HCT116 (cell line): ENCODE data around the gene MAP7D1. TPM values are rescaled to one million over a fixed set of nuclear protein-coding genes. Genes with fewer than 3 reads are reported as not detected.

ENCODE experiments used
- ATAC-seq: fragments of 200-7000 bp; cut with Tn5 transposase; 2 replicates; pipeline ENCODE4 v1.9.1; 2020; ENCODE audit warnings: mild to moderate bottlenecking, moderate library complexity
- BruUV-seq: library from RNA; stranded (reverse); fragments of 400-500 nt; replicated peaks from 2 replicates; lab custom pipeline; 2021; lab: Mats Ljungman, UMichigan
- CTCF ChIA-PET: fragments of 300-600 bp; sonication (Branson Sonifier 250); formaldehyde crosslinking; loops from one replicate; lab custom pipeline; 2021; ENCODE audit warnings: antibody characterized with exemption; lab: Charles Lee
- POLR2A ChIA-PET: fragments of 300-600, 350-600 bp; sonication (Branson Sonifier 250); formaldehyde crosslinking; loops from one replicate; lab custom pipeline; 2021; ENCODE audit warnings: antibody characterized with exemption; lab: Charles Lee
- RAD21 ChIA-PET, 2 experiments: fragments of 300-600 bp; sonication (Branson Sonifier 250); formaldehyde crosslinking; loops; one replicate each; lab custom pipeline; 2023; ENCODE audit warnings: low total read pairs in 2 of 2; ENCODE audit not compliant: uncharacterized antibody in 2 of 2, unreplicated experiment in 2 of 2, low non-redundant PET in 1 of 2; lab: Charles Lee
- DNase-seq: peaks from one replicate; pipeline ENCODE4 v3.0.0-alpha.2; 2010; ENCODE audit warnings: low read depth, low spot score
- H2AFZ ChIP-seq: fragments of 200-600 bp; shearing (Covaris generic), sonication (generic); 2 replicates; pipeline ENCODE4 v1.6.1; 2017; ENCODE audit warnings: low read depth, mixed run types, mixed read lengths, antibody characterized with exemption, low read length; ENCODE audit not compliant: poor library complexity, severe bottlenecking
- H3K27ac ChIP-seq: 2 replicates; pipeline ENCODE4 v1.5.1; 2012; ENCODE audit warnings: low read depth, low read length
- H3K27me3 ChIP-seq: fragments of 200-600 bp; sonication (generic); 2 replicates; pipeline ENCODE4 v1.6.1; 2016; ENCODE audit warnings: mixed run types, low read length, mixed read lengths; ENCODE audit not compliant: insufficient read depth
- H3K36me3 ChIP-seq, 2 experiments: fragments of 200-500 bp in 1 of 2; fragments of 200-600 bp in 1 of 2; sonication (Bioruptor generic) in 1 of 2; sonication (generic) in 1 of 2; 2 replicates each; pipeline versions ENCODE4 v1.5.1 to v1.6.1; 2014 to 2016; ENCODE audit warnings: low read length in 2 of 2, inconsistent platforms in 1 of 2, mixed read lengths in 1 of 2, mixed run types in 1 of 2; ENCODE audit not compliant: insufficient read depth in 2 of 2, control insufficient read depth in 1 of 2
- H3K4me1 ChIP-seq, 2 experiments: fragments of 200-600 bp in 1 of 2; sonication (generic) in 1 of 2; 2 replicates each; pipeline versions ENCODE4 v1.5.1 to v1.6.1; 2012 to 2017; ENCODE audit warnings: low read length in 2 of 2, inconsistent platforms in 1 of 2, mild to moderate bottlenecking in 1 of 2, mixed read lengths in 1 of 2, mixed run types in 1 of 2, moderate library complexity in 1 of 2; ENCODE audit not compliant: insufficient read depth in 2 of 2, control insufficient read depth in 1 of 2
- H3K4me2 ChIP-seq: fragments of 200-600 bp; sonication (generic); 2 replicates; pipeline ENCODE4 v1.6.1; 2017; ENCODE audit warnings: mixed run types, low read length, mixed read lengths
- H3K4me3 ChIP-seq, 2 experiments: fragments of 200-600 bp in 1 of 2; sonication (generic) in 1 of 2; replicated peaks in 1 of 2; 2 replicates each; pipeline ENCODE4 v1.5.1; 2011 to 2016; ENCODE audit warnings: low read length in 2 of 2, control low read depth in 1 of 2, low read depth in 1 of 2, mild to moderate bottlenecking in 1 of 2, mixed read lengths in 1 of 2, mixed run types in 1 of 2
- H3K79me2 ChIP-seq: fragments of 200-600 bp; sonication (generic); 2 replicates; pipeline ENCODE4 v1.6.1; 2017; ENCODE audit warnings: mild to moderate bottlenecking, mixed run types, low read length, moderate library complexity, mixed read lengths; ENCODE audit not compliant: insufficient read depth
- H3K9ac ChIP-seq: fragments of 200-600 bp; sonication (generic); 2 replicates; pipeline ENCODE4 v1.6.1; 2016; ENCODE audit warnings: low read length, mixed read lengths
- H3K9me2 ChIP-seq: fragments of 200-600 bp; sonication (generic), shearing (Covaris generic); 2 replicates; pipeline ENCODE4 v1.6.1; 2017; ENCODE audit warnings: mixed run types, mild to moderate bottlenecking, moderate library complexity; ENCODE audit not compliant: insufficient read depth
- H3K9me3 ChIP-seq, 2 experiments: fragments of 200-500 bp in 1 of 2; fragments of 200-600 bp in 1 of 2; sonication (Bioruptor generic) in 1 of 2; sonication (generic) in 1 of 2; 2 replicates each; pipeline ENCODE4 v1.6.1; 2014 to 2017; ENCODE audit warnings: low read length in 2 of 2, mixed read lengths in 2 of 2, inconsistent platforms in 1 of 2, low read depth in 1 of 2, mild to moderate bottlenecking in 1 of 2, mixed run types in 1 of 2, moderate library complexity in 1 of 2; ENCODE audit not compliant: control insufficient read depth in 1 of 2, insufficient read depth in 1 of 2
- H4K20me1 ChIP-seq: fragments of 200-600 bp; sonication (generic), shearing (Covaris generic); 2 replicates; pipeline ENCODE4 v1.6.1; 2017; ENCODE audit warnings: mixed run types, mild to moderate bottlenecking, moderate library complexity; ENCODE audit not compliant: insufficient read depth
- CBX3 ChIP-seq: IDR thresholded peaks from 2 replicates; pipeline ENCODE4 v1.6.1; 2012; ENCODE audit warnings: low read depth
- FOSL1 ChIP-seq: IDR thresholded peaks from 2 replicates; pipeline ENCODE4 v1.6.1; 2012; ENCODE audit warnings: low read depth
- MAX ChIP-seq: IDR thresholded peaks from 2 replicates; pipeline ENCODE4 v1.6.1; 2012
- RAD21 ChIP-seq: IDR thresholded peaks from 2 replicates; pipeline ENCODE4 v1.6.1; 2012; ENCODE audit warnings: low read depth, mild to moderate bottlenecking
- SIN3A ChIP-seq: IDR thresholded peaks from 2 replicates; pipeline ENCODE4 v1.6.1; 2012; ENCODE audit warnings: low read depth
- SP1 ChIP-seq: IDR thresholded peaks from 2 replicates; pipeline ENCODE4 v1.6.1; 2012; ENCODE audit warnings: low read depth
- TCF7L2 ChIP-seq: IDR thresholded peaks from 2 replicates; pipeline ENCODE4 v1.7.0; 2011; ENCODE audit warnings: borderline replicate concordance, inconsistent platforms; ENCODE audit not compliant: insufficient read depth, insufficient read length; ENCODE audit errors: extremely low read depth
- YY1 ChIP-seq: IDR thresholded peaks from 2 replicates; pipeline ENCODE4 v1.6.1; 2011; ENCODE audit warnings: low read length, low read depth, moderate library complexity, mild to moderate bottlenecking; ENCODE audit not compliant: insufficient replicate concordance; ENCODE audit errors: extremely low read depth
- intact Hi-C: fragments of 100-400 bp; cut with micrococcal nuclease; formaldehyde crosslinking; loops from 2 replicates; pipeline ENCODE4 v1.10.0; 2022
- total RNA-seq: library from RNA; stranded (reverse); gene quantifications from one replicate; pipeline ENCODE4 v1.2.1, GENCODE V29; 2021; ENCODE audit not compliant: unreplicated experiment
- TF ChIP-seq, protein P1 (sequence below), 3 experiments: fragments of 200-600 bp in 1 of 3; sonication (generic) in 1 of 3; IDR thresholded peaks in 2 of 3; conservative IDR thresholded peaks in 1 of 3; 2 replicates each; pipeline ENCODE4 v1.5.1; 2012 to 2017; ENCODE audit warnings: low read depth in 2 of 3, low read length in 2 of 3, antibody characterized with exemption in 1 of 3, borderline replicate concordance in 1 of 3, control low read depth in 1 of 3, mild to moderate bottlenecking in 1 of 3, mixed read lengths in 1 of 3, mixed run types in 1 of 3, moderate library complexity in 1 of 3; ENCODE audit not compliant: insufficient read depth in 1 of 3
- TF ChIP-seq, protein P2 (sequence below): IDR thresholded peaks from 2 replicates; pipeline ENCODE4 v1.6.1; 2011; ENCODE audit warnings: mild to moderate bottlenecking, low read length, moderate library complexity; ENCODE audit not compliant: insufficient replicate concordance; ENCODE audit errors: extremely low read depth

Gene MAP7D1
- total RNA-seq, 1 experiment from 2014 or later: 71.8 TPM

DNA sequence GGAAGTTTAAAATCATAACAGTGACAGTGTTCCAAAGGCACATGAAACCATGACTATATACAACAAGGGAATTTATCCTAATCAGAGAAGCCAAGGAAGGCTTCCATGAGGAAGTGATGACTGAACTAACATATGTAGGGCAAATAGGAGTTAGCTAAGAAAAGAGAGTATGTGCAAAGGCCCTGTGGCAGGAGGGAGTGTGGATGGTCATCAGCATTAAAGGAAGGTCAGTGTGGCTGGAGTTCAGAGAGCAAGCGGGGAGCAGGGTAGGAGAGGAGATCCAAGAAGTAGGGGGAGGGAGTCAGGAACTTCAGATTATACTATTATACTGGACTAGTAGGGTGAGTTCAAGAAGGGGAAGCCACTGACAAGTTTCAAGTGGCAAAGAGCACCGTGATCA lies 8.4 kb downstream of the MAP7D1 start:
- intact Hi-C loops: no loop called here
- no peaks in the 10 kb centered on the region for H3K27me3 ChIP-seq
- ChIA-PET RAD21 (no interaction called here), POLR2A (no interaction called here), CTCF (no interaction called here)
- H3K9me3 ChIP-seq: no peaks in the 10 kb centered on the region
- no TSS peak for BruUV-seq
- TF ChIP-seq SP1: no peak
- TF ChIP-seq RAD21: no peak
- no peak for TF ChIP-seq MAX
- TF ChIP-seq, protein P1, sequence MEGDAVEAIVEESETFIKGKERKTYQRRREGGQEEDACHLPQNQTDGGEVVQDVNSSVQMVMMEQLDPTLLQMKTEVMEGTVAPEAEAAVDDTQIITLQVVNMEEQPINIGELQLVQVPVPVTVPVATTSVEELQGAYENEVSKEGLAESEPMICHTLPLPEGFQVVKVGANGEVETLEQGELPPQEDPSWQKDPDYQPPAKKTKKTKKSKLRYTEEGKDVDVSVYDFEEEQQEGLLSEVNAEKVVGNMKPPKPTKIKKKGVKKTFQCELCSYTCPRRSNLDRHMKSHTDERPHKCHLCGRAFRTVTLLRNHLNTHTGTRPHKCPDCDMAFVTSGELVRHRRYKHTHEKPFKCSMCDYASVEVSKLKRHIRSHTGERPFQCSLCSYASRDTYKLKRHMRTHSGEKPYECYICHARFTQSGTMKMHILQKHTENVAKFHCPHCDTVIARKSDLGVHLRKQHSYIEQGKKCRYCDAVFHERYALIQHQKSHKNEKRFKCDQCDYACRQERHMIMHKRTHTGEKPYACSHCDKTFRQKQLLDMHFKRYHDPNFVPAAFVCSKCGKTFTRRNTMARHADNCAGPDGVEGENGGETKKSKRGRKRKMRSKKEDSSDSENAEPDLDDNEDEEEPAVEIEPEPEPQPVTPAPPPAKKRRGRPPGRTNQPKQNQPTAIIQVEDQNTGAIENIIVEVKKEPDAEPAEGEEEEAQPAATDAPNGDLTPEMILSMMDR (IDR thresholded peaks at IDR 0.05 in 2 of 3, conservative IDR thresholded peaks at IDR 0.05 in 1 of 3; ENCODE audit: borderline replicate concordance in 1 of 3, insufficient read depth in 1 of 3, low read depth in 2 of 3, low read length in 2 of 3): no peak
- no peak for TF ChIP-seq SIN3A
- TF ChIP-seq TCF7L2: no peak
- no peak for TF ChIP-seq FOSL1
- no peak overlapping the region for H3K4me2 ChIP-seq
- peaks cover 9 to 28% of the 10 kb centered on the region in 2 experiments for H3K4me1 ChIP-seq
- no peak overlapping the region for H3K27ac ChIP-seq
- no peaks in the 10 kb centered on the region for H3K9me2 ChIP-seq
- ATAC-seq (no peak), DNase-seq (no peak)
- H3K36me3 ChIP-seq: peaks cover 2 to 10% of the 10 kb centered on the region in 2 experiments; a peak in 2 of 4 replicates
- H4K20me1 ChIP-seq: no peaks in the 10 kb centered on the region
- no peak overlapping the region for H3K9ac ChIP-seq
- no peak overlapping the region for H3K4me3 ChIP-seq
- no peak overlapping the region for H2AFZ ChIP-seq
- peaks cover 92% of the 10 kb centered on the region for H3K79me2 ChIP-seq

DNA sequence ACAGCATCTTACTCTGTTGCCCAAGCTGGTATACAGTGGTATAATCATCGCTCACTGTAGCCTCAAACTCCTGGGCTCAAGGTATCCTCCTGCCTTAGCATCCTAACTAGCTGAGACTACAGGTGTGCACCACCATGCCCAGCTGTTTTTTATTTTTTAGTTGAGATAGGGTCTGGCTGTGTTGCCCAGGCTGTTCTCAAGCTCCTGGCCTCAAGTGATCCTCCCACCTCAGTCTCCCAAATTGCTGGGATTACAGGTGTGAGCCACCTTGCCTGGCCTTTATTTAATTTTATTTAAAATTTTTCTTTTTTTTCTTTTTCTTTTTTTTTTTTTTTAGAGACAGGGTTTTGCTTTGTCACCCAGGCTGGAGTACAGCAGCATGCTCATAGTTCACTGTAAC lies 9.2 kb downstream of the MAP7D1 start:
- ATAC-seq: no peak
- H3K9me3 ChIP-seq: no peaks in the 10 kb centered on the region
- H3K4me2 ChIP-seq: no peak overlapping the region
- no peak overlapping the region for H3K9ac ChIP-seq
- ChIA-PET RAD21 (no interaction called here), CTCF (no interaction called here), POLR2A (no interaction called here)
- no peaks in the 10 kb centered on the region for H3K27me3 ChIP-seq
- H3K9me2 ChIP-seq: no peaks in the 10 kb centered on the region
- intact Hi-C loops: no loop called here
- H3K36me3 ChIP-seq: peaks cover 2 to 10% of the 10 kb centered on the region in 2 experiments; a peak in 2 of 4 replicates
- no TSS peak for BruUV-seq
- no peak for DNase-seq
- H3K79me2 ChIP-seq: peaks cover 92% of the 10 kb centered on the region
- no peaks in the 10 kb centered on the region for H4K20me1 ChIP-seq
- no peak overlapping the region for H3K4me3 ChIP-seq
- H3K4me1 ChIP-seq: peaks cover 8 to 21% of the 10 kb centered on the region in 2 experiments
- H2AFZ ChIP-seq: no peak overlapping the region
- TF ChIP-seq YY1 (no peak), TCF7L2 (no peak), CBX3 (no peak)
- TF ChIP-seq, protein P2, sequence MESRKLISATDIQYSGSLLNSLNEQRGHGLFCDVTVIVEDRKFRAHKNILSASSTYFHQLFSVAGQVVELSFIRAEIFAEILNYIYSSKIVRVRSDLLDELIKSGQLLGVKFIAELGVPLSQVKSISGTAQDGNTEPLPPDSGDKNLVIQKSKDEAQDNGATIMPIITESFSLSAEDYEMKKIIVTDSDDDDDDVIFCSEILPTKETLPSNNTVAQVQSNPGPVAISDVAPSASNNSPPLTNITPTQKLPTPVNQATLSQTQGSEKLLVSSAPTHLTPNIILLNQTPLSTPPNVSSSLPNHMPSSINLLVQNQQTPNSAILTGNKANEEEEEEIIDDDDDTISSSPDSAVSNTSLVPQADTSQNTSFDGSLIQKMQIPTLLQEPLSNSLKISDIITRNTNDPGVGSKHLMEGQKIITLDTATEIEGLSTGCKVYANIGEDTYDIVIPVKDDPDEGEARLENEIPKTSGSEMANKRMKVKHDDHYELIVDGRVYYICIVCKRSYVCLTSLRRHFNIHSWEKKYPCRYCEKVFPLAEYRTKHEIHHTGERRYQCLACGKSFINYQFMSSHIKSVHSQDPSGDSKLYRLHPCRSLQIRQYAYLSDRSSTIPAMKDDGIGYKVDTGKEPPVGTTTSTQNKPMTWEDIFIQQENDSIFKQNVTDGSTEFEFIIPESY: no peak
- TF ChIP-seq, all 23 proteins: peak for 0
- no peak overlapping the region for H3K27ac ChIP-seq
